NCI-H524 (cell line): ENCODE results near the gene PI4KB.
"Not testable (repeated sequence)": the region's sequence is repeated elsewhere in the genome, so short reads cannot be mapped to it uniquely, and the experiment has no call there.

Experiments used
- DNase-seq, 2 experiments: peaks; one replicate each; lab custom pipeline; 2025; lab: John Stamatoyannopoulos, UW

Gene PI4KB

GRCh38 chr1:151327223-151327902, at the start of gene PI4KB:
TSS of gene PI4KB (minus strand) at chr1:151327416. CDS start at chr1:151316481, 10,935 bp downstream.
- DNase-seq, result peak; percentile 95 to 97

GRCh38 chr1:151373196-151373595, 46.0 kb upstream of the PI4KB start:
- DNase-seq, result no peak

- peak; percentile 80 to 91 for DNase-seq
These were observed 45.1 kb upstream of the PI4KB start, which contains the start of gene SELENBP1 for GRCh38 chr1:151372058-151372934. TSS of gene SELENBP1 (minus strand) at chr1:151372705. CDS start at chr1:151372641, 64 bp downstream.

- peak; percentile 71 to 89 for DNase-seq
These were observed 44.3 kb upstream of the PI4KB start for GRCh38 chr1:151371370-151372057.

GRCh38 chr1:151370211-151370911, 43.1 kb upstream of the PI4KB start:
- DNase-seq, result no peak

GRCh38 chr1:151369621-151370048, 42.4 kb upstream of the PI4KB start:
- no peak for DNase-seq

GRCh38 chr1:151369302-151369610, 42.0 kb upstream of the PI4KB start:
- no peak for DNase-seq

GRCh38 chr1:151368393-151369301, 41.4 kb upstream of the PI4KB start:
- no peak for DNase-seq

GRCh38 chr1:151367658-151368392, 40.6 kb upstream of the PI4KB start:
- DNase-seq, result peak in 1 of 2 experiments; percentile 9

GRCh38 chr1:151364996-151365395, 37.8 kb upstream of the PI4KB start:
- DNase-seq, result no peak

GRCh38 chr1:151362308-151363155, 35.3 kb upstream of the PI4KB start:
- no peak for DNase-seq

- no peak for DNase-seq
These were observed 34.7 kb upstream of the PI4KB start for GRCh38 chr1:151361883-151362282.

- peak in 1 of 2 experiments; percentile 29 for DNase-seq
These were observed 29.5 kb upstream of the PI4KB start for GRCh38 chr1:151356696-151357095.

- no peak for DNase-seq
These were observed 25.0 kb upstream of the PI4KB start for GRCh38 chr1:151352021-151352718.

GRCh38 chr1:151350323-151350722, 23.1 kb upstream of the PI4KB start:
- not testable (repeated sequence) for DNase-seq

- no peak for DNase-seq
These were observed 20.5 kb upstream of the PI4KB start for GRCh38 chr1:151347523-151348246.

GRCh38 chr1:151346769-151347522, 19.7 kb upstream of the PI4KB start, which contains the start of gene RFX5:
TSS of gene RFX5 (minus strand) at chr1:151347252. CDS start at chr1:151346320, 932 bp downstream.
- peak; percentile 96 to 98 for DNase-seq
